Upper lobe of left lung (tissue), 4 donors: ENCODE results near the gene ITGB3.
"Not testable (repeated sequence)": the region's sequence is repeated elsewhere in the genome, so short reads cannot be mapped to it uniquely, and the experiment has no call there.

Experiments
- POLR2A ChIP-seq, 4 donors: fragments of 450-650 bp; IDR thresholded peaks; one replicate each; pipeline ENCODE4 v1.5.1; 2016 to 2017; ENCODE audit warnings: antibody characterized with exemption in 4 of 4, mild to moderate bottlenecking in 2 of 4
- POLR2AphosphoS5 ChIP-seq, 2 donors: sonication (generic); formaldehyde crosslinking; IDR thresholded peaks; one replicate each; pipeline ENCODE4 v1.5.1; 2017; ENCODE audit warnings: antibody characterized with exemption in 2 of 2
- TF ChIP-seq, protein P1 (sequence below), 6 experiments: fragments of 450-650 bp in 4 of 6; fragments of 200-600 bp in 2 of 6; sonication (generic) in 2 of 6; IDR thresholded peaks; one replicate each; pipeline ENCODE4 v1.5.1; 2016 to 2019; ENCODE audit warnings: antibody characterized with exemption in 6 of 6

DNA sequence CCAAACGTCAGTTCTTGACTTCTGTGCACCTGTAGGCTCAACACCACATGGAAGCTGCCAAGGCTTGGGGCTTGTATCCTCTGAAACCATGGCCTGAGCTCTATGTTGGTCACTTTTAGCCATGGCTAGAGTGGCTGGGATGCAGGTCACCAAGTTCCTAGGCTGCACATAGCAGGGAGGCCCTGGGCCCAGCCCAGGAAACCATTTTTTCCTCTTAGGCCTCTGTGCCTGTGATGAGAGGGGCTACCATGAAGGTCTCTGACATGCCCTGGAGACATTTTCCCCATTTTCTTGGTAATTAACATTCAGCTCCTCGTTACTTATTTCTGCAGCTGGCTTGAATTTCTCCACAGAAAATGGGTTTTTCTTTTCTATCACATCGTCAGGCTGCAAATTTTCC, 15.3 kb downstream of the ITGB3 start:
- TF ChIP-seq, protein P1, sequence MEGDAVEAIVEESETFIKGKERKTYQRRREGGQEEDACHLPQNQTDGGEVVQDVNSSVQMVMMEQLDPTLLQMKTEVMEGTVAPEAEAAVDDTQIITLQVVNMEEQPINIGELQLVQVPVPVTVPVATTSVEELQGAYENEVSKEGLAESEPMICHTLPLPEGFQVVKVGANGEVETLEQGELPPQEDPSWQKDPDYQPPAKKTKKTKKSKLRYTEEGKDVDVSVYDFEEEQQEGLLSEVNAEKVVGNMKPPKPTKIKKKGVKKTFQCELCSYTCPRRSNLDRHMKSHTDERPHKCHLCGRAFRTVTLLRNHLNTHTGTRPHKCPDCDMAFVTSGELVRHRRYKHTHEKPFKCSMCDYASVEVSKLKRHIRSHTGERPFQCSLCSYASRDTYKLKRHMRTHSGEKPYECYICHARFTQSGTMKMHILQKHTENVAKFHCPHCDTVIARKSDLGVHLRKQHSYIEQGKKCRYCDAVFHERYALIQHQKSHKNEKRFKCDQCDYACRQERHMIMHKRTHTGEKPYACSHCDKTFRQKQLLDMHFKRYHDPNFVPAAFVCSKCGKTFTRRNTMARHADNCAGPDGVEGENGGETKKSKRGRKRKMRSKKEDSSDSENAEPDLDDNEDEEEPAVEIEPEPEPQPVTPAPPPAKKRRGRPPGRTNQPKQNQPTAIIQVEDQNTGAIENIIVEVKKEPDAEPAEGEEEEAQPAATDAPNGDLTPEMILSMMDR (IDR thresholded peaks at IDR 0.05): not testable (repeated sequence)
- TF ChIP-seq POLR2A, POLR2AphosphoS5 (IDR thresholded peaks at IDR 0.05): not testable (repeated sequence)
